Activated T-cell treated with anti-CD3 and anti-CD28 coated beads, Interleukin-2, amount 50 U/mL, for 72 hours (primary cell): Measurements from ENCODE around the gene TSKU. TPM values are rescaled to one million over a fixed set of nuclear protein-coding genes. Genes with fewer than 3 reads are reported as not detected.
"Not testable (repeated sequence)": the region's sequence is repeated elsewhere in the genome, so short reads cannot be mapped to it uniquely, and the experiment has no call there.

Source experiments
- ATAC-seq, 2 donors: fragments of 150-1000 bp; cut with Tn5 transposase; replicated peaks in 1 of 2; 2 replicates each; pipeline ENCODE4 v1.10.0; 2021; ENCODE audit warnings: moderate library complexity in 2 of 2, mild to moderate bottlenecking in 1 of 2
- DNase-seq, 2 donors: peaks; one replicate each; pipeline ENCODE4 v3.0.0; 2021 to 2022; ENCODE audit warnings: mixed read lengths in 1 of 2
- H3K27ac Mint-ChIP-seq: one replicate; pipeline ENCODE4 v1.8.0; 2022; ENCODE audit warnings: mild to moderate bottlenecking, moderate library complexity, mixed read lengths
- H3K27me3 Mint-ChIP-seq: one replicate; pipeline ENCODE4 v1.8.0; 2022; ENCODE audit warnings: low read depth, mixed read lengths
- H3K36me3 Mint-ChIP-seq, 2 donors: one replicate each; pipeline ENCODE4 v1.8.0; 2022; ENCODE audit warnings: mixed read lengths in 2 of 2, mild to moderate bottlenecking in 1 of 2; ENCODE audit not compliant: insufficient read depth in 2 of 2
- H3K4me1 Mint-ChIP-seq: one replicate; pipeline ENCODE4 v1.8.0; 2022; ENCODE audit warnings: low read depth, mixed read lengths
- H3K4me3 Mint-ChIP-seq, 2 donors: one replicate each; pipeline ENCODE4 v1.8.0; 2022; ENCODE audit warnings: mild to moderate bottlenecking in 2 of 2, mixed read lengths in 2 of 2, moderate library complexity in 2 of 2
- H3K9me3 Mint-ChIP-seq, 2 donors: one replicate each; pipeline ENCODE4 v1.8.0; 2022; ENCODE audit warnings: mixed read lengths in 2 of 2
- total RNA-seq, 2 donors: library from RNA; stranded (reverse); gene quantifications; one replicate each; pipeline ENCODE4 v1.2.3, GENCODE V29; 2022

Gene TSKU
- total RNA-seq, 2 donors from 2014 or later: 1.4 to 3.6 TPM

GRCh38 chr11:76825726-76826396, 42.7 kb downstream of the TSKU start:
- Mint-ChIP-seq H3K27ac (no peak overlapping the region), H3K27me3 (no peaks in the 10 kb centered on the region), H3K4me3 (no peak overlapping the region), H3K4me1 (peaks cover 11% of the 10 kb centered on the region), H3K36me3 (no peaks in the 10 kb centered on the region), H3K9me3 (peaks cover 0 to 1% of the 10 kb centered on the region in 2 donors)
- no peak for ATAC-seq
- DNase-seq: no peak

DNA sequence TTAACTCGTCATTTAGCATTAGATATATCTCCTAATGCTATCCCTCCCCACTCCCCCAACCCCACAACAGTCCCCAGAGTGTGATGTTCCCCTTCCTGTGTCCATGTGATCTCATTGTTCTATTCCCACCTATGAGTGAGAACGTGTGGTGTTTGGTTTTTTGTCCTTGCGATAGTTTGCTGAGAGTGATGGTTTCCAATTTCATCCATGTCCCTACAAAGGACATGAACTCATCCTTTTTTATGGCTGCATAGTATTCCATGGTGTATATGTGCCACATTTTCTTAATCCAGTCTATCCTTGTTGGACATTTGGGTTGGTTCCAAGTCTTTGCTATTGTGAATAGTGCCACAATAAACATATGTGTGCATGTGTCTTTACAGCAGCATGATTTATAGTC, 43.4 kb downstream of the TSKU start:
- H3K36me3 Mint-ChIP-seq, H3K9me3 Mint-ChIP-seq, DNase-seq, ATAC-seq, H3K4me3 Mint-ChIP-seq, H3K27me3 Mint-ChIP-seq, H3K27ac Mint-ChIP-seq: not testable (repeated sequence)
- H3K4me1 Mint-ChIP-seq: peaks cover 11% of the 10 kb centered on the region

DNA sequence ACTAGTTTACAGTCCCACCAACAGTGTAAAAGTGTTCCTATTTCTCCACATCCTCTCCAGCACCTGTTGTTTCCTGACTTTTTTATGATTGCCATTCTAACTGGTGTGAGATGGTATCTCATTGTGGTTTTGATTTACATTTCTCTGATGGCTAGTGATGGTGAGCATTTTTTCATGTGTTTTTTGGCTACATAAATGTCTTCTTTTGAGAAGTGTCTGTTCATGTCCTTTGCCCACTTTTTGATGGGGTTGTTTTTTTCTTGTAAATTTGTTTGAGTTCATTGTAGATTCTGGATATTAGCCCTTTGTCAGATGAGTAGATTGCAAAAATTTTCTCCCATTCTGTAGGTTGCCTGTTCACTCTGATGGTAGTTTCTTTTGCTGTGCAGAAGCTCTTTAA, 43.8 kb downstream of the TSKU start:
- not testable (repeated sequence) for H3K4me3 Mint-ChIP-seq, H3K9me3 Mint-ChIP-seq, H3K36me3 Mint-ChIP-seq, ATAC-seq, H3K27me3 Mint-ChIP-seq, DNase-seq, H3K27ac Mint-ChIP-seq
- H3K4me1 Mint-ChIP-seq: peaks cover 11% of the 10 kb centered on the region

DNA sequence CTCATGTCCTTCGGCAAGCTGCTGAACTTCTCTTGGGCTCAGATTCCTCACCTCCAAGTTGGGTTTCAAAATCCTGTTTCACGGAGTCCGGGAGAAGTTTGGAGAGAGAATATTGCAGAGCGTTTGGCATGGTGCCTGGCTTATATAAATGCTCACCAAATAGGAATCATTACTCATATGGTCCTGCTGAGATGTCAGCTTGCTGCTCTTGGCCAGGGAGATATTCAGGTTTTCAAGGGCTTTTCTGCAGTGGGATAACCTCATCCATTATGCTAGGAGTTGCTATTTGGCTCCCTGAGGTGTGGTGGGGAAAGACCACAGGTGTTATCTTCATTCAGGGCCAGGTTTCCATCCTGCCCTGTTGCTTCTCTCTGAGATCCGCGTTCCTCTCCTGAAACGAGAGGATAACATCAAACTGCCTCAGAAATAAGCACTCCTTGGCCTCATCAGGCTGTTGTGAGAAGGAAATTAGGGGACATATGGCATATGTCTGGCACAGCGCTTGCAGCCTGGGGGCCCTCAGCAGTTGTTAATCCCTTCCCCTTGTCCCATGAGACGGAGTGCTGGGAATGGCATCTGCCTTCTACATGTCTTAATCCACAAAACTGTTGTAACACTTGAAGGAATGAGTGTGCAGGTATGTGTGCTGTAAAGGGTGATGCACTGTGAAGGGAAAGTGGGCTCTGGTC, 47.6 kb downstream of the TSKU start:
- Mint-ChIP-seq H3K4me3 (no peak overlapping the region), H3K4me1 (no peaks in the 10 kb centered on the region), H3K27ac (no peak overlapping the region), H3K9me3 (peaks cover 0 to 1% of the 10 kb centered on the region in 2 donors), H3K36me3 (no peaks in the 10 kb centered on the region), H3K27me3 (peaks cover 7% of the 10 kb centered on the region)
- DNase-seq (no peak), ATAC-seq (no peak)

DNA sequence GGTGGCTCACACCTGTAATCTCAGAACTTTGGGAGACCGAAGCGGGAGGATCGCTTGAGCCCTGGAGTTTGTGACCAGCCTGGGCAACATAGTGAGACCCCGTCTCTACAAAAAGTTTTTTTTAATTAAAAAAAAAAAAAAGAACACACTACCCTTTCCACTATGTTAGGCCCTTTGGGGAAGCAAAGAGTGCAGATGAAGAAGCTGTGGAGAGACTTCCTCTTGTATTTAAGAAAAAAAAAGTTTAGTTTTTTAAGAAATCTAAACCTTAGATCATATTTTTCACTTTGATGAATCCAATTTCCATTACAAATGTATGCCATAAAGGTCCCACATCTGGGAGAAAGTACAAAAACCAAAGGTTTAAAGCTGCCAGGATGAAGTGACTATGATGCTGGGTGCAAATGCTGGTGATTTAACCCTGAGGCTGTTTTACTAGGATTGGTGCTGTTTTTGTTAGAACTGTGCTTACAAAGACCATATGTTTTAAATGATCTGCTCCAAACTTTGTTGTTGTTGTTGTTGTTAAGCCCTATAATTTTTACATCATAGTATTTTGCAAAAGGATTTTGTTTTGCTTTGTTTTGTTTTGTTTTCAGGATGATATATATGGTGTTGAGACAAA, 48.6 kb downstream of the TSKU start:
- Mint-ChIP-seq H3K4me3 (no peak overlapping the region), H3K36me3 (no peaks in the 10 kb centered on the region), H3K27ac (no peak overlapping the region), H3K27me3 (peaks cover 7% of the 10 kb centered on the region), H3K9me3 (peaks cover 0 to 1% of the 10 kb centered on the region in 2 donors), H3K4me1 (no peaks in the 10 kb centered on the region)
- DNase-seq (no peak), ATAC-seq (no peak)

DNA sequence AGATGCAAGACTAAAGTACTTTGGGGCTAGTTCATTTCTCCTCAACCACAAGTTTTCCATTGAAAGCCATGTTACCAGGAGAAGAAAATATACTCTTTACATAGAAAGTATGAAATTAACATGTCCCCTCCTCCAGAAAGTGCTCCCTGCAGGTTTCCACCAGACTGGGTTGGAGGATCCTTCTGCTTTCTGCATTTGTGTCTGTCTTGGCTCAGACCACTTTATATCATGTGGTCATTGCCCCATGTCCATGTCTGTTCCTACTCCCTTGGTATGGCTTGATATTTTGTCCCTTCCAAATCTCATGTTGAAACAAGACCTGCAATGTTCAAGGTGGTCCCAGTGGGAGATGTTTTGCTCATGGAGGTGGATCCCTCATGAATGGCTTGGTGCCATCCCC, 49.2 kb downstream of the TSKU start:
- Mint-ChIP-seq H3K27ac (no peak overlapping the region), H3K9me3 (peaks cover 0 to 1% of the 10 kb centered on the region in 2 donors), H3K36me3 (no peaks in the 10 kb centered on the region), H3K4me3 (no peak overlapping the region), H3K27me3 (peaks cover 7% of the 10 kb centered on the region), H3K4me1 (no peaks in the 10 kb centered on the region)
- ATAC-seq: no peak
- DNase-seq: no peak

DNA sequence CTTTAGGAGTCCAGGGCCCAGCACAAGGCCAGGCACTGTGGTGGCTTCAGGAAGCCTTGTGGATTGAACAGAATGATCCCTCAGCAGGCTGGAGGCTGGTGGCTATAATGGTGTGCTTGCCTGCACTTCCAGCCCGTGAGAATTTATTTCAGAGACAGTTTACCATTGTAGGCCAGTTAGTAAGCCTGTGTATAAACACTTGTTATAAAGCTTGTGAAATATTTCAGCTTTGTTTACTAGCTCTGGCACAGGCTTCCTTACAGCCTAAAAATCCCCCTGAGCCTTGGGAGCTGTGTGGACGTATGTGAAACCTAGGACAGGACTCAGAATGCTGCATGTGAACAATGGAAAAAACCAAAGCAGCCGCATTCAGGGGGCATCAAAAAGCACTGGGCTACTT, 51.0 kb downstream of the TSKU start:
- Mint-ChIP-seq H3K36me3 (no peaks in the 10 kb centered on the region), H3K9me3 (peaks cover 0 to 1% of the 10 kb centered on the region in 2 donors), H3K4me3 (no peak overlapping the region), H3K27ac (no peak overlapping the region), H3K27me3 (peaks cover 11% of the 10 kb centered on the region), H3K4me1 (no peaks in the 10 kb centered on the region)
- no peak for ATAC-seq
- no peak for DNase-seq

- no peak overlapping the region for H3K4me3 Mint-ChIP-seq
- no peaks in the 10 kb centered on the region for H3K36me3 Mint-ChIP-seq
- DNase-seq (no peak), ATAC-seq (no peak)
- H3K27ac Mint-ChIP-seq: no peak overlapping the region
- peaks cover 19% of the 10 kb centered on the region for H3K27me3 Mint-ChIP-seq
- no peaks in the 10 kb centered on the region for H3K4me1 Mint-ChIP-seq
- no peaks in the 10 kb centered on the region for H3K9me3 Mint-ChIP-seq
Observed at GRCh38 chr11:76835036-76835435, 51.9 kb downstream of the TSKU start.

- Mint-ChIP-seq H3K9me3 (no peaks in the 10 kb centered on the region), H3K36me3 (no peaks in the 10 kb centered on the region), H3K4me1 (no peaks in the 10 kb centered on the region), H3K27ac (no peak overlapping the region), H3K4me3 (no peak overlapping the region), H3K27me3 (peaks cover 28% of the 10 kb centered on the region)
- no peak for ATAC-seq
- DNase-seq: no peak
Observed at GRCh38 chr11:76835928-76836612, 52.9 kb downstream of the TSKU start.

DNA sequence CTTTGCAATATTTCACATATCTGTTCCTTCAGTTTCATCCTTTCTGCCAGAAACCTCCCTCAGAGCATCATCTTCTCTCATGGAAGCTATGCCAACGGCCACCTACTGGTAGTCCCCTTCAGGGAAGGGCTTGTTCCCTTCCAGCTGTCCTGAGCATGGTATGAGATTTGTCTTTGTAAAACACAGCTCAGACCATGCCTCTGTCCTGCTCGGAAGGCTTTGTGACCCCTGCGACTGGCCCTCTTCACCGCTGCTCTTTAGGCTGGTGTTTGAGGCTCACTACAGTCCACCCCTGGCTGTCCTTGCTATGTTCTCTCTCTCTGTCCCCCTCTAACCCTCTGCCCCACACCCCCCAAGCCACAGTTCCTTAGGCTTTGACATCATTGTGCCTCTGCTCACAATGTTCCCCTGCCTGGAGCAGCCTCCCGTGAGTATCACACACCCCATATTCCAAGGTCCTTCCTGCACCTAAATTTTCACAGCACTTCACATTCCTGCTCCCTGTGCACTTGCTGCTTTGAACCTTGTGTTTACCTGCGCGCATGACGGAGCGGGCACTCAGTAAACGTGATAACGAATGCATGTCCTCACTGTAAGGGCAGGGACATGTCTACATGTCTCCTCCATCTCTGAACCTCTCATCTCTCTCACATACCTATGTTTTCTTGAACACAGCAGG, 53.6 kb downstream of the TSKU start:
- no peak overlapping the region for H3K4me3 Mint-ChIP-seq
- ATAC-seq (no peak), DNase-seq (no peak)
- no peaks in the 10 kb centered on the region for H3K9me3 Mint-ChIP-seq
- H3K36me3 Mint-ChIP-seq: no peaks in the 10 kb centered on the region
- peaks cover 34% of the 10 kb centered on the region for H3K27me3 Mint-ChIP-seq
- H3K27ac Mint-ChIP-seq: no peak overlapping the region
- no peaks in the 10 kb centered on the region for H3K4me1 Mint-ChIP-seq

- H3K36me3 Mint-ChIP-seq: no peaks in the 10 kb centered on the region
- H3K4me3 Mint-ChIP-seq: no peak overlapping the region
- no peaks in the 10 kb centered on the region for H3K9me3 Mint-ChIP-seq
- ATAC-seq (no peak), DNase-seq (no peak)
- H3K27me3 Mint-ChIP-seq: peaks cover 38% of the 10 kb centered on the region
- H3K27ac Mint-ChIP-seq: no peak overlapping the region
- no peaks in the 10 kb centered on the region for H3K4me1 Mint-ChIP-seq
Observed at GRCh38 chr11:76837696-76838677, 54.8 kb downstream of the TSKU start.

DNA sequence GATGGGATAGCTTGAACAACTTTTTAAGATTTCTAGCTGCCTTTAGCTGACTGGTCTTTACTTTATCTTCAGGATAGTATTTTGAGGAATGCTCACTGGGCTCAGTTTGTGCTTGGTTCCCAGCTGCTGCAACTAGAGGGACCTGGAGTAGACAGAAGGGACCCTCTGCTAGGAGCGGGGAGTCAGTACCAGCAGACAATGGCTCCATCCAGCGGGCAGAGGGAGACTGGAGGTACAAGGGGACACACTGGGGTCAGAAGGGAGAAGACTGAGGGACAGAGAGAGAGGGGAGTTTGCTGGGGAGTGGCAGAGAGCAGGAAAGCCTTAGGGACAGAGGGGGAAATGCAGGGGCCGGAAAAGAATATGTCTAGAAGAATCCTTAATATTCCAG, 55.5 kb downstream of the TSKU start:
- Mint-ChIP-seq H3K4me3 (no peak overlapping the region), H3K9me3 (no peaks in the 10 kb centered on the region), H3K4me1 (no peaks in the 10 kb centered on the region), H3K27me3 (peaks cover 41% of the 10 kb centered on the region), H3K36me3 (no peaks in the 10 kb centered on the region), H3K27ac (no peak overlapping the region)
- DNase-seq (no peak), ATAC-seq (no peak)
